Sigmoid colon (tissue), 7 donors: Measurements from ENCODE around the gene VANGL2. TPM values are rescaled to one million over a fixed set of nuclear protein-coding genes. Genes with fewer than 3 reads are reported as not detected.

ENCODE experiments used
- DNase-seq: peaks from one replicate; pipeline ENCODE4 v3.0.0-alpha.2; 2019
- H3K27ac ChIP-seq, 4 donors: fragments of 200-600 bp; sonication (generic); one replicate each; pipeline ENCODE4 v1.5.1; 2016 to 2019; ENCODE audit warnings: mild to moderate bottlenecking in 1 of 4
- H3K27me3 ChIP-seq, 3 donors: fragments of 200-600 bp; sonication (generic); one replicate each; pipeline ENCODE4 v1.5.1; 2019; ENCODE audit warnings: mild to moderate bottlenecking in 1 of 3
- H3K36me3 ChIP-seq, 4 donors: fragments of 200-600 bp; sonication (generic); one replicate each; pipeline ENCODE4 v1.5.1; 2016 to 2019
- H3K4me1 ChIP-seq, 4 donors: fragments of 200-600 bp; sonication (generic); one replicate each; pipeline ENCODE4 v1.5.1; 2017 to 2019
- H3K4me3 ChIP-seq, 4 donors: fragments of 200-600 bp; sonication (generic); one replicate each; pipeline ENCODE4 v1.5.1; 2017 to 2019; ENCODE audit warnings: mild to moderate bottlenecking in 2 of 4, moderate library complexity in 1 of 4
- H3K9me3 ChIP-seq, 4 donors: fragments of 200-600 bp in 3 of 4; sonication (generic) in 3 of 4; one replicate each; pipeline versions ENCODE4 v1.5.1 to v1.6.1; 2013 to 2019
- CTCF ChIP-seq, 4 experiments: fragments of 450-650 bp in 3 of 4; fragments of 200-600 bp in 1 of 4; IDR thresholded peaks; one replicate each; pipeline ENCODE4 v1.5.1; 2016 to 2019; ENCODE audit warnings: antibody characterized with exemption in 4 of 4, mild to moderate bottlenecking in 3 of 4, moderate library complexity in 2 of 4
- EP300 ChIP-seq, 4 donors: sonication (generic); formaldehyde crosslinking; IDR thresholded peaks; one replicate each; pipeline ENCODE4 v1.6.1; 2017; ENCODE audit warnings: antibody characterized with exemption in 4 of 4
- POLR2A ChIP-seq, 2 donors: fragments of 450-650 bp; IDR thresholded peaks; one replicate each; pipeline ENCODE4 v1.6.1; 2016; ENCODE audit warnings: antibody characterized with exemption in 2 of 2, mild to moderate bottlenecking in 2 of 2, moderate library complexity in 2 of 2
- POLR2AphosphoS5 ChIP-seq, 4 donors: sonication (generic); formaldehyde crosslinking; IDR thresholded peaks; one replicate each; pipeline ENCODE4 v1.6.1; 2017; ENCODE audit warnings: antibody characterized with exemption in 4 of 4
- WGBS, 2 donors: extraction: QIAGEN DNeasy Blood & Tissue Kit; methylation state at CpG; one replicate each; pipeline ENCODE4 v1.1.7; 2013; 5-methylcytosine and 5-hydroxymethylcytosine counted together
- intact Hi-C: fragments of 100-400 bp; cut with DNase I; formaldehyde crosslinking; loops from one replicate; pipeline ENCODE4 v1.15.1; 2023
- polyA plus RNA-seq, 3 donors: library from polyadenylated mRNA; stranded (reverse); fragments of 200-250 nt; gene quantifications; one replicate each; pipeline ENCODE4 v1.2.3, GENCODE V29; 2013
- total RNA-seq, 4 donors: library from RNA; depleted of rRNA; stranded (reverse); fragments of >200 nt; gene quantifications; one replicate each; pipeline ENCODE4 v1.1.0, GENCODE V29; 2016
- donor health status: healthy with polysubstance abuse.
- donor health status: Bipolar disorder and iron deficiency.
- donor health status: healthy.

The VANGL2 gene
- total and polyA plus RNA-seq, 7 donors: 1.8 to 6.6 (median 3.4) TPM

- Histone ChIP-seq H3K36me3 (peaks cover 0 to 5% (median 0%) of the 10 kb centered on the region in 4 donors), H3K27me3 (no peaks in the 10 kb centered on the region), H3K4me1 (peaks cover 0 to 30% (median 22%) of the 10 kb centered on the region in 4 donors), H3K4me3 (no peak overlapping the region), H3K9me3 (no peaks in the 10 kb centered on the region), H3K27ac (peak overlapping the region in 1 of 4 donors; percentile 59)
- TF ChIP-seq CTCF (IDR thresholded peaks at IDR 0.05) (no peak), EP300 (IDR thresholded peaks at IDR 0.05) (no peak), POLR2A (IDR thresholded peaks at IDR 0.05) (no peak), POLR2AphosphoS5 (IDR thresholded peaks at IDR 0.05) (no peak)
- DNase-seq: no peak
- 76 to 84% methylated on average over 6 of the region's 6 CpGs for WGBS, 2 donors
- intact Hi-C loops: no loop called here
Measured at GRCh38 chr1:160411271-160412027, 11.1 kb downstream of the VANGL2 start.

- Histone ChIP-seq H3K4me1 (peaks cover 0 to 30% (median 22%) of the 10 kb centered on the region in 4 donors), H3K27me3 (no peaks in the 10 kb centered on the region), H3K36me3 (peaks cover 0 to 5% (median 0%) of the 10 kb centered on the region in 4 donors), H3K9me3 (no peaks in the 10 kb centered on the region), H3K27ac (no peak overlapping the region), H3K4me3 (no peak overlapping the region)
- no peak for DNase-seq
- 87 to 89% methylated on average over 3 of the region's 3 CpGs for WGBS, 2 donors
- TF ChIP-seq CTCF (IDR thresholded peaks at IDR 0.05): no peak
- no peak for TF ChIP-seq POLR2A (IDR thresholded peaks at IDR 0.05)
- TF ChIP-seq POLR2AphosphoS5 (IDR thresholded peaks at IDR 0.05): no peak
- no peak for TF ChIP-seq EP300 (IDR thresholded peaks at IDR 0.05)
- intact Hi-C loops: no loop called here
Measured at GRCh38 chr1:160412028-160412362, 11.6 kb downstream of the VANGL2 start.

GRCh38 chr1:160413716-160414115 is 13.4 kb downstream of the VANGL2 start:
- Histone ChIP-seq H3K27me3 (no peaks in the 10 kb centered on the region), H3K27ac (no peak overlapping the region), H3K36me3 (peaks cover 0 to 5% (median 0%) of the 10 kb centered on the region in 4 donors), H3K4me1 (peaks cover 0 to 22% (median 16%) of the 10 kb centered on the region in 4 donors), H3K4me3 (no peak overlapping the region), H3K9me3 (no peaks in the 10 kb centered on the region)
- WGBS, 2 donors: 85 to 92% methylated on average over 3 of the region's 3 CpGs
- intact Hi-C loops: no loop called here
- no peak for DNase-seq
- TF ChIP-seq POLR2AphosphoS5 (IDR thresholded peaks at IDR 0.05): no peak
- no peak for TF ChIP-seq POLR2A (IDR thresholded peaks at IDR 0.05)
- TF ChIP-seq EP300 (IDR thresholded peaks at IDR 0.05): no peak
- no peak for TF ChIP-seq CTCF (IDR thresholded peaks at IDR 0.05)

- WGBS, 2 donors: 88 to 89% methylated on average over 2 of the region's 2 CpGs
- TF ChIP-seq CTCF (IDR thresholded peaks at IDR 0.05) (no peak), EP300 (IDR thresholded peaks at IDR 0.05) (no peak), POLR2A (IDR thresholded peaks at IDR 0.05) (no peak), POLR2AphosphoS5 (IDR thresholded peaks at IDR 0.05) (no peak)
- no peaks in the 10 kb centered on the region for H3K27me3 ChIP-seq
Measured at GRCh38 chr1:160414881-160415280, 14.5 kb downstream of the VANGL2 start.

More at GRCh38 chr1:160414881-160415280, 14.5 kb downstream of the VANGL2 start:
- intact Hi-C loops: no loop called here
- no peak overlapping the region for H3K27ac ChIP-seq
- H3K9me3 ChIP-seq: no peaks in the 10 kb centered on the region
- peaks cover 0 to 16% (median 12%) of the 10 kb centered on the region in 4 donors for H3K4me1 ChIP-seq
- H3K36me3 ChIP-seq: peaks cover 0 to 15% (median 0%) of the 10 kb centered on the region in 4 donors
- DNase-seq: no peak
- no peak overlapping the region for H3K4me3 ChIP-seq
